HG03469 (cell line): ENCODE data around the gene CCDC60.

ENCODE experiments used
- ATAC-seq: cut with Tn5 transposase; IDR thresholded peaks from one replicate; pipeline ENCODE4 v1.9.1; 2021; ENCODE audit warnings: mild to moderate bottlenecking, moderate library complexity, moderate number of reproducible peaks; ENCODE audit not compliant: unreplicated experiment

Gene CCDC60

GRCh38 chr12:119383206-119383605 is 48.7 kb downstream of the CCDC60 start:
- no peak for ATAC-seq

DNA sequence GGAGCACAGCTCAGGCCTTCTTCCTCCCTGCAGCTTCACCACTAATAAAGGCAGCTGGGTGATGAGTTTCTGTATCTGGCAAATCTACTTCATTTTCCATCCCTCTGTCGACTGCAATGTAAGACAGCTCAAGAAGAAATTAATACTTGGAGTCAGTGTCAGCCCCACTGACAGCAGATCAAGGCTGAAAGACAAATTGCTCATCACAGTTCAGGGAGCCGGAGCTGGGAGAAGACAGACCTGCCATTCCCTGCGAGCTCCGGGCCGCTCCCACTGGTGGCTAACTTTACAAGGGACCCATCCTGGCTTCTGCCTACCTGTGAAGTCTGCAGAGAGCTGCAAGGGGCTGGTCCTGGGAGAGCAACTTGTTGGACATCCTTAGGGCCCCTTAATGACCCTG is 49.8 kb downstream of the CCDC60 start:
- ATAC-seq: no peak

- ATAC-seq: no peak
These were observed 51.1 kb downstream of the CCDC60 start for GRCh38 chr12:119385659-119386058.

DNA sequence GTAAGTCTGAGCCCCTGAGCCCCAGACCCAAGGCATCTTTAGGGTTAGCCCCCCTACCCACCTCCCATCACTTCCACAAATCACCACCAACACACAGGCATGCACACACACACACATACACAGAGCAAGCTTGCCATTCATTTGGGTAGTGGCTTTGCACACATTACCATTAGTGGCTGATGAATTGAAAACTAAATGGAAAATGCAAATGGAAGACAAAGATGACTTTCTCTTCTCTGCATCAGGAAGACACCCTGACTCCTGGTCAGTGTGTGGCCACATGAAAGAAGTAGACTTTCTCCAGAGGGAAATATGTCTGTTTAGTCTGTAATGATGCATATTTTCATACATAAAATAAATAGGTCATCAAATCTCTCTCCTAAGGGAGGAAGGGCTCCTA is 55.2 kb downstream of the CCDC60 start:
- ATAC-seq: no peak

GRCh38 chr12:119391673-119392072 is 57.1 kb downstream of the CCDC60 start:
- ATAC-seq: no peak

GRCh38 chr12:119393677-119394076 is 59.1 kb downstream of the CCDC60 start:
- no peak for ATAC-seq

DNA sequence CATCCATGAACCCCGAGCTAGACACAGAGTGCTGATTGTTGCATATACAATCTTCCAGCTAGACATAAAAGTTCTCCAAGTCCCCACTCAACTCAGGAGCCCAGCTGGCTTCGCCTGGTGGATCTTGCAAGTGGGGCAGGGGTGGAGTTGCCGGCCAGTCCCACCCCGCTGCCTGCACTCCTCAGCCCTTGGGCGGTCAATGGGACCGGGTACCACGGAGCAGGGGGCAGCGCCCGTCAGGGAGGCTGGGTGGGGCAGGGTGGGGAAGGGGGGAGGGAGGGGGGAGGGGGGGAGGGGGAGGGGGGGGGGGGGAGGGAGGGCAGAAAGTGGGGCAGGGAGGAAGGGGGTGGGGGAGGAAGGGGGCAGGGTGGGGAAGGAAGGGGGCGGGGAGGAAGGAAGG is 63.0 kb downstream of the CCDC60 start:
- no peak for ATAC-seq

GRCh38 chr12:119398190-119398589 is 63.7 kb downstream of the CCDC60 start:
- ATAC-seq: no peak

DNA sequence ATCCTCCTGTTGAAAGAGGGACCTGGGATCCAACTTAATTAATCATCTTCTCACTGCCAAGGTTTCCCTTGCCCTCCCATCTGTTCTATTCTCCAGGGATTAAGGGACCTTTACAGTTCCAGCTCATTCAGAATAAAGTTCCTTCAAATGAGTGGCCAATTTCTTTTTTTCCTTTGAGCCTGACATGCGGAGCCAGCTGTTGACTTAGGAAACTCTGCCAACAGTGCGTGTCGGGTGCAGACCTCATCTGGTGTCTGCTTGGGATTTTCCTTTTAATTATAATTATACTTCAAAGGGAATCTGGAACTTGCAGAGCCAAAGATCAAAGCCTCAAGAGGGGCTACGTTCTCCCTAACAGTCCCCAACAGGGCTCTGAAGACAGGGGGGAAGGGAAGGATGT is 64.8 kb downstream of the CCDC60 start:
- ATAC-seq: no peak

DNA sequence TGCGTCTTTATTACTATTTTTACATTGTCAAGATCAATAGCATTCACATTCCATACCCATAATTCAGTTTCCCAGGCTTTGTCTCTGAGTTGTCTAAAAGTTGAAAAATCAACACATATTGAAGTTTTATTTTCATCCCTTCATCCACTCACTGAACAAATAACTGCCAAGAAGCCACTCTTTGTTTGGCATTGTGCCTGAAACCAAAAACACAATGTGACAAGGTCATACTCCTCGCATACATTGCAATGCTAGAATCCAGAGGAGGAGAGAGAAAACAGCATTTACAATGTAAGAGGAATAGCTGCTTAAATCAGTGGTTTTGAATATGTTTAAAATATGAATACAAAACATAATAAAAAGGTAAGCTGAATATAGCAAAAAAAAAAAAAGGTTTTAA is 71.8 kb downstream of the CCDC60 start:
- ATAC-seq: no peak

DNA sequence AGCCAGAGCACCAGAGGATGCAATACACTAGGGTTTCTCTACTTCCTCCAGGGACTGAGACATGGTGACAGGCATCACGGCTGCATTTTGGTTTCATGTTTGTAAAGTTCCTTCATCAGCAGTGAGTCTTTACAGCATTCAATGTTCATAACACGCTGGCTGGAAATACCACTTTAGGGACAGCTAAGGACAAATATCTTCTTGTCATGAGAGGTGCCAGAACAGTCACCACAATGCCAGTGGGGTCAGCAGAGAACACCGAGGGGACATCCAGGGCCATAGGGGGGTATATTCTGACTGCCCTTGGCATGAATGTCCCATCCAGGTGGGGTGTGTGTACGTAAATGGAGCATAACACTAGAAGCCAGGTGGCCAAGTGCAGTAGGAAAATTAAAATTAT is 72.3 kb downstream of the CCDC60 start:
- no peak for ATAC-seq

GRCh38 chr12:119409043-119409442 is 74.5 kb downstream of the CCDC60 start:
- no peak for ATAC-seq

- ATAC-seq: no peak
These were observed 75.9 kb downstream of the CCDC60 start for GRCh38 chr12:119410396-119410795.

DNA sequence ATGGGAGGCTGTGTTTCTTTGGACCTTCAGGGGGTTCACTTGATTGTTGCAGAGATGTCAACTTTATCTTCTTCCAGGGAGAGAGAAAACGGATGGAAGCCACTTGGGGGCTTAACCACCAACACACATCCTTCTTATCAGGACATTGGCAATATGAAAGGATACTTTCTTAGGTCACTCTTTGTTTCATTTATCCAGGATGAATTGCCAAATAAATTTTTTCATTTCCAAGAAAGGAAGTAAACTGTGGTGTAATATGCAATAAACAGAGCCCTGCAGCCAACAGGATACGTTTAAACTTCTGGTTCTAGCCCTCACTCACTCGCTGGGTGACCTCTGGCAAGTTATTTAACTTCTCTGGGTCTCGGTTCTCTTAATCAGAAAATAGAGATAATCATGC is 77.8 kb downstream of the CCDC60 start:
- ATAC-seq: no peak

DNA sequence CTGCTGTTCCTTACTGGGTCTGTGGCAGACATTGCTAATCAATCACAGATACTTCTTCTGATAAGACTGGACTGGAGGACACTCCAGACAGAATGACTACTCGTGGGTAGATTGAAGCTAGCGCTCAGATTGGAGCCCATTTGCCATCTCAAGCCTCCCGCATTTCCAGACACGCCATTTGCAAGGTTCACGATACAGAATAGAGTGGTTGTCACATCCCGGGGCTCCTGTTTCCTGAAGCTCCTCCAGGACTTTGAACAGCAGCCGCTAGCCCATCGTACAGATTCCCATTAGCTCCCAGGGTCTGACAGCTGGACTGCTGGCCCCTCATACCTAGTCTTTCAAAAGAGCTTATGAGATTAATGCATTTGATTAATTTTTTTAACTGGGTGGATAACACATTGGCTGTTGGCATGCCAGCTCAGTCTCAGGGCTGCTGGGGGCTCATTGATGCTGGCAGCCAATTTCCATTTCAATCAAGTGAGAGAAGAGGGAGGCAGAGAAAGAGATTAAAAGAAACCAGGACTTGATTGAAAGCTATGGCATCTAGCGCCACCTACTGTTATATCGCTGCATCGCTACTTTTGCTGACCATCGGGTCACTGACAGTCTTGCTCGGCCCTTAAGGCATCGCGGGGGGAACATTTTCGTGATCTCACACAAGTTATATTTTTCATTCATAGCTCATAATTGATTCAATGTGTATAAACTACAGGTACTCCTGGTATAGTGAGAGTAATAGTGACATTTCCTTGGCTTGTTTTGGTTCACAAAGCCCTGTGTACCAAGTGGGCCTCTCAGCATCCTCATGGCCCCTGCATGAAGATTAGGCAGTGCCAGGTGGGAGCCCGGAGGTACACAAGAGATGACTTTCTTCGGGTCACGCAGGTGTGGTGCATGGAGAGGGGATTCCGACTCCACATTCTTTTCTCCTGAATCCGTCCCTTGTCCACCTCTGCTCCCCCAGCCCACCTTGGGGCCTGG is 78.6 kb downstream of the CCDC60 start:
- no peak for ATAC-seq

DNA sequence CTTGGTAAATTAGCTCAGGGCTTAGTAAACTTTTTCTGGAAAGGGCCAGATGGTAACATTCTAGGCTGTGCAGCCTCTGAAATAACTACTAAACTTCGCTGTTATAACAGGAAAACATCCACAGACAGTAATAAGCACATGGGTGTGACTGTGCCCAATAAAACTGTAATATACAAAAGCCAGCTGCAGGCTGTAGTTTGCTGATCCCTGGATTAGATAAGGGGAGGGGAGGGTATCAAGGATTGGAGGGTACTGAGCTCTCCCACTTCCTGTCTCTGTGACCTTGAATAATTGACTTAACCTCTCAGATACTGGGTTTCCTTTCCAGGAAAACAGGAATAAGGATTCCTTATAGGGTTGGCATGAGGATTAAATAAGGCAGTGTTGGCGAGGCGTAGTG is 81.2 kb downstream of the CCDC60 start:
- ATAC-seq: no peak

DNA sequence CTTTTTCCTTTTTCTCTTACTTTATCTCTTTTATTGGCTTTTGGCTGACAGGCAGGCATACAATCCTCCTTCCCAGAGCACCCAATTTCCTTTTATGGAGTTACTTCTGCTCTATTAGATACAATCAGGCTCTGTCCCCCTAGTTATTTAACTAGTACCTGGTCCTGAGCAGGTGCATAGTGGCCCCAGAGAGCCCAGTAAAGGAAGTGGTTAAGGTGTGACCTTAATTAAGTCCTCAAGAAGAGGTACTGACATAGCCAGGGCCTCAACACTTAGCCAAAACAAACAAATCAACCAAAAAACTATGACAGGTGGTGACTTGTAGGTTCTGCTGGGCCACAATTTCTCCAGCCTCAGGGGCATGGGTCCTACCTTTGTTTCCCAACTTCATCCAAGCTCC is 82.9 kb downstream of the CCDC60 start:
- ATAC-seq: no peak

GRCh38 chr12:119419381-119419780 is 84.9 kb downstream of the CCDC60 start:
- no peak for ATAC-seq

GRCh38 chr12:119423285-119423684 is 88.8 kb downstream of the CCDC60 start:
- no peak for ATAC-seq

- ATAC-seq: no peak
These were observed 91.1 kb downstream of the CCDC60 start for GRCh38 chr12:119425623-119426022.

GRCh38 chr12:119431151-119431550 is 96.6 kb downstream of the CCDC60 start:
- no peak for ATAC-seq

DNA sequence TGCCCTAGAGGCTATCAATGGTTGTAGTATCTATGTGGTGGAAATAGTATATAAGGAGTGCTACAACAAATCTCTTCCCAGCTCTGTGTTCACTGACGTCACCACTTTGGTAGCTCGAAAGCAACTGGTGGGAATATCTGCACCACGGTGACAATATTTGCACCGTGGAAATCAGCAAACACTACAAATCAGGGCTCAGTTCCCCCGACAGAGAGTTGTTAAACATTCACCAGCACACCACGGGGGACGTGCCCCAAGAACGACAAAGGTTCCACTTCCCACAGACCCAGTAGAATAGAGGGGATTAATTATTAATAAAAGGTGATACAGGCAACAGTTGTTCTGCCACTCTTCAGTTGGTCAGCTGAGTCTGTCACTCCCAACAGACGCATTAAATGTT is 98.4 kb downstream of the CCDC60 start:
- no peak for ATAC-seq
